Neural progenitor cell (in vitro differentiated cells): ENCODE results near the gene C21orf91. TPM values are rescaled to one million over a fixed set of nuclear protein-coding genes. Genes with fewer than 3 reads are reported as not detected.
A peak's percentile ranks its signal among the peaks of the same experiment; 100 is the strongest.

ENCODE experiments used
- DNase-seq: peaks from one replicate; pipeline ENCODE4 v3.0.0-alpha.2; 2016; ENCODE audit warnings: low spot score
- H2AFZ ChIP-seq: fragments of 200-600 bp; sonication (generic); replicated peaks from 2 replicates; pipeline ENCODE4 v1.6.1; 2016; ENCODE audit warnings: antibody characterized with exemption
- H3F3A ChIP-seq: fragments of 200-600 bp; sonication (generic); 2 replicates; pipeline ENCODE4 v1.6.1; 2016; ENCODE audit warnings: antibody characterized with exemption, low read depth
- H3K27ac ChIP-seq: fragments of 200-600 bp; sonication (generic); 2 replicates; pipeline ENCODE4 v1.5.1; 2016; ENCODE audit warnings: mild to moderate bottlenecking
- H3K27me3 ChIP-seq: fragments of 200-600 bp; sonication (generic); 2 replicates; pipeline ENCODE4 v1.6.1; 2016; ENCODE audit warnings: mild to moderate bottlenecking, moderate library complexity
- H3K36me3 ChIP-seq: fragments of 200-600 bp; sonication (generic); 2 replicates; pipeline ENCODE4 v1.5.1; 2016
- H3K4me1 ChIP-seq: fragments of 200-600 bp; sonication (generic); 2 replicates; pipeline ENCODE4 v1.6.1; 2016; ENCODE audit warnings: mixed run types
- H3K4me2 ChIP-seq: fragments of 200-600 bp; sonication (generic); 2 replicates; pipeline ENCODE4 v1.6.1; 2016
- H3K4me3 ChIP-seq: fragments of 200-600 bp; sonication (generic); 2 replicates; pipeline ENCODE4 v1.5.1; 2016
- H3K79me2 ChIP-seq: fragments of 200-600 bp; sonication (generic); 2 replicates; pipeline ENCODE4 v1.6.1; 2016; ENCODE audit warnings: low read depth
- H3K9ac ChIP-seq: fragments of 200-600 bp; sonication (generic); 2 replicates; pipeline ENCODE4 v1.6.1; 2016
- H3K9me3 ChIP-seq: fragments of 200-600 bp; sonication (generic); 2 replicates; pipeline ENCODE4 v1.5.1; 2016; ENCODE audit warnings: low read depth
- H4K20me1 ChIP-seq: fragments of 200-600 bp; sonication (generic); 2 replicates; pipeline ENCODE4 v1.6.1; 2016; ENCODE audit warnings: low read depth
- H3K27ac Mint-ChIP-seq: 3 replicates; pipeline ENCODE4 v1.8.0; 2021; ENCODE audit warnings: mixed read lengths
- H3K27me3 Mint-ChIP-seq: 2 replicates; pipeline ENCODE4 v1.8.0; 2022; ENCODE audit warnings: low read depth, mild to moderate bottlenecking, inconsistent platforms, moderate library complexity, mixed read lengths; ENCODE audit not compliant: insufficient read depth
- H3K36me3 Mint-ChIP-seq: 3 replicates; pipeline ENCODE4 v1.8.0; 2021; ENCODE audit warnings: mixed read lengths
- H3K4me1 Mint-ChIP-seq: 3 replicates; pipeline ENCODE4 v1.8.0; 2021; ENCODE audit warnings: mixed read lengths
- H3K4me3 Mint-ChIP-seq: 3 replicates; pipeline ENCODE4 v1.8.0; 2021; ENCODE audit warnings: mild to moderate bottlenecking, moderate library complexity, mixed read lengths
- H3K9me3 Mint-ChIP-seq: 3 replicates; pipeline ENCODE4 v1.8.0; 2020; ENCODE audit warnings: mixed read lengths
- EZH2 ChIP-seq: fragments of 200-600 bp; sonication (generic); IDR thresholded peaks from 2 replicates; pipeline ENCODE4 v1.6.1; 2017; ENCODE audit warnings: antibody characterized with exemption, mild to moderate bottlenecking, moderate library complexity
- EZH2phosphoT487 ChIP-seq: fragments of 200-600 bp; sonication (generic); IDR thresholded peaks from 2 replicates; pipeline ENCODE4 v1.6.1; 2017; ENCODE audit warnings: antibody characterized with exemption
- total RNA-seq: library from RNA; depleted of rRNA; stranded (reverse); fragments of >200 nt; gene quantifications from 2 replicates; pipeline ENCODE4 v1.2.3, GENCODE V29; 2015; ENCODE audit warnings: low replicate concordance
- TF ChIP-seq, protein P1 (sequence below): fragments of 200-600 bp; sonication (generic); IDR thresholded peaks from 2 replicates; pipeline ENCODE4 v1.5.1; 2017; ENCODE audit warnings: antibody characterized with exemption, mild to moderate bottlenecking

C21orf91 gene
- total RNA-seq, 1 donor from 2014 or later: 59.9 TPM

DNA sequence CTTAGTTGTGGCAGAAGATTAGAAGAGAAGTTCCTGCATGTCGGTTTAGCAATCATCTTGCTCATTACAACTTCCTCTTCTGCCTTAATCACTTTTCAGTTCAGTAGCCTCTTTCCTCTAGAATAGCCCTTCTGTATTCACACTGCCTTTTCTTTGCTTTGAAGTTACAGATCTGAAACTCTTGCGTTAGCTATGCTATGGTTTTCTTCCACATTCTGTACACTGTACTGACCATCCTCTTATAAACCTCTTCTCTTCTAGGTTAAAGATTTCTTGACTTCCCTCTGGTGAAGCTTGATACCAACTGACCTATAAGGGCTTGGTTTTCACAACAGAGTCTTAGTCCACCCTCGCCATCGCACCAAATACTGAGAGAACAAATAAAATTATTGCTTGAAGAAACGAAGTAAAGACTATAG lies 35.0 kb downstream of the C21orf91 start:
- Histone ChIP-seq H3K36me3 (peaks cover 13% of the 10 kb centered on the region), H3K4me1 (peaks cover 6% of the 10 kb centered on the region), H3K79me2 (no peaks in the 10 kb centered on the region), H3K9ac (no peak overlapping the region), H3K4me3 (no peak overlapping the region), H3K27ac (peak overlapping the region; percentile 19), H3K4me2 (no peak overlapping the region), H3K9me3 (no peaks in the 10 kb centered on the region), H4K20me1 (no peaks in the 10 kb centered on the region), H3K27me3 (no peaks in the 10 kb centered on the region), H2AFZ (no peak overlapping the region), H3F3A (peaks cover 10% of the 10 kb centered on the region)
- H3K27me3 Mint-ChIP-seq: no peaks in the 10 kb centered on the region
- no peak overlapping the region for H3K4me3 Mint-ChIP-seq
- DNase-seq: no peak
- H3K4me1 Mint-ChIP-seq: no peaks in the 10 kb centered on the region
- peaks cover 34% of the 10 kb centered on the region for H3K36me3 Mint-ChIP-seq
- H3K27ac Mint-ChIP-seq: no peak overlapping the region
- TF ChIP-seq EZH2: no peak
- no peak for TF ChIP-seq EZH2phosphoT487
- TF ChIP-seq, protein P1, sequence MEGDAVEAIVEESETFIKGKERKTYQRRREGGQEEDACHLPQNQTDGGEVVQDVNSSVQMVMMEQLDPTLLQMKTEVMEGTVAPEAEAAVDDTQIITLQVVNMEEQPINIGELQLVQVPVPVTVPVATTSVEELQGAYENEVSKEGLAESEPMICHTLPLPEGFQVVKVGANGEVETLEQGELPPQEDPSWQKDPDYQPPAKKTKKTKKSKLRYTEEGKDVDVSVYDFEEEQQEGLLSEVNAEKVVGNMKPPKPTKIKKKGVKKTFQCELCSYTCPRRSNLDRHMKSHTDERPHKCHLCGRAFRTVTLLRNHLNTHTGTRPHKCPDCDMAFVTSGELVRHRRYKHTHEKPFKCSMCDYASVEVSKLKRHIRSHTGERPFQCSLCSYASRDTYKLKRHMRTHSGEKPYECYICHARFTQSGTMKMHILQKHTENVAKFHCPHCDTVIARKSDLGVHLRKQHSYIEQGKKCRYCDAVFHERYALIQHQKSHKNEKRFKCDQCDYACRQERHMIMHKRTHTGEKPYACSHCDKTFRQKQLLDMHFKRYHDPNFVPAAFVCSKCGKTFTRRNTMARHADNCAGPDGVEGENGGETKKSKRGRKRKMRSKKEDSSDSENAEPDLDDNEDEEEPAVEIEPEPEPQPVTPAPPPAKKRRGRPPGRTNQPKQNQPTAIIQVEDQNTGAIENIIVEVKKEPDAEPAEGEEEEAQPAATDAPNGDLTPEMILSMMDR: no peak
- no peaks in the 10 kb centered on the region for H3K9me3 Mint-ChIP-seq

DNA sequence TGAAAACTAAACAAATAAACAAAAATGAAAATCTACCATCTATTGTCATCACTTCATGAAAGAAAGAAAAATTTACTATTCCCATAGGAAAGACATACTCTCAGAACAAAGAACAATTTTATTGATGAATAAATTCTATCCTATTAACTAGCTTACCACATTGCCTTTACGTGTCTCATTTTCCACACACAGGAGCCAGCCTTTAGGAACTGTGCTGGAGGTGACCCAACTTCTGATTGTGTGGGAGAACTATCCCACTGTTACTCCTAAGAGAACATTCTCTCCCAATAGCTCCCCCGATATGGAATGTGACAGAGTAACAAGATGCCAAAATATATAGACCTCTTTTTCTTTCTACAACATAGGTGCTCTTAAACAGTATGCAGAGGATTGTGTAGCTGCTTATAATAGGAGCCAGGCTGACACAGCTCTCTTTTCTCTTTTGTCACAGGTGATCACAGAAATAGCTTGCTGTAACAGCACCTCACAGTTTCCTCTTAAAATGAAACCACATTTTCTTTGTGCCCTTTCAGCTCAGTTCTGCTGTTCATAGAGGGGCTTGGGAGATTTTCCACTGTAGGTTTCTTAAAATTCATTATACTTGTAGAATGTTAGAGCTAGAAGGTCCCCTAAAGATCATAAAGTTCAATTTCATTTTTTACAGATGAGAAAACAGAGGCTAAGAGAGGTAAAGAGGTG lies 35.5 kb downstream of the C21orf91 start:
- Histone ChIP-seq H3F3A (peaks cover 10% of the 10 kb centered on the region), H3K27ac (peak overlapping the region; percentile 19), H3K27me3 (no peaks in the 10 kb centered on the region), H3K4me2 (no peak overlapping the region), H3K36me3 (peaks cover 7% of the 10 kb centered on the region), H3K4me1 (peaks cover 6% of the 10 kb centered on the region), H2AFZ (no peak overlapping the region), H4K20me1 (no peaks in the 10 kb centered on the region), H3K4me3 (no peak overlapping the region), H3K9me3 (no peaks in the 10 kb centered on the region), H3K9ac (no peak overlapping the region), H3K79me2 (no peaks in the 10 kb centered on the region)
- H3K27me3 Mint-ChIP-seq: no peaks in the 10 kb centered on the region
- no peak overlapping the region for H3K27ac Mint-ChIP-seq
- no peaks in the 10 kb centered on the region for H3K4me1 Mint-ChIP-seq
- H3K36me3 Mint-ChIP-seq: peaks cover 34% of the 10 kb centered on the region
- TF ChIP-seq EZH2 (no peak), EZH2phosphoT487 (no peak)
- TF ChIP-seq, protein P1: no peak
- no peak overlapping the region for H3K4me3 Mint-ChIP-seq
- DNase-seq: no peak
- H3K9me3 Mint-ChIP-seq: no peaks in the 10 kb centered on the region

DNA sequence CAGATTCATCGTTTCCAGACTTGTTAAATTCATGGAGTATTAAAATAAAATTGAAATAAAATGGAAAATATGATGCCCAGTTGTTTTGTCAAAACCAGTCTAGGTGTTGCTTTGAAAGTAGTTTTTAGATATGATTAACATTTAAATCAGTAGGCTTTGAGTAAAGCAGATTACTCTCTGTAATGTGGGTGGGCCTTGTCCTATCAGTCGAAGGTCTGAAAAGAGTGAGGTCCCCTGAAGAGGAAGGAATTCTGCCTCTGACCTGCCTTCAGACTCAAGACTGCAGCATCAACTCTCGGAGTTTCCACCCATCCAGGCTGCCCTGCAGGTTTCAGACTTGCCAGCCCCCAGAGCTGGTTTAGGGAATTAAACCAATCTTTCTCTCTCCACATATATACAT lies 36.2 kb downstream of the C21orf91 start:
- Histone ChIP-seq H4K20me1 (no peaks in the 10 kb centered on the region), H3K79me2 (no peaks in the 10 kb centered on the region), H3K27me3 (no peaks in the 10 kb centered on the region), H3K4me3 (no peak overlapping the region), H3K4me1 (peaks cover 6% of the 10 kb centered on the region), H2AFZ (no peak overlapping the region), H3K9ac (no peak overlapping the region), H3F3A (peaks cover 10% of the 10 kb centered on the region), H3K36me3 (peaks cover 7% of the 10 kb centered on the region), H3K4me2 (no peak overlapping the region), H3K27ac (no peak overlapping the region), H3K9me3 (no peaks in the 10 kb centered on the region)
- DNase-seq: no peak
- TF ChIP-seq EZH2phosphoT487 (no peak), EZH2 (no peak)
- TF ChIP-seq, protein P1: no peak
- no peaks in the 10 kb centered on the region for H3K4me1 Mint-ChIP-seq
- H3K27ac Mint-ChIP-seq: no peak overlapping the region
- H3K36me3 Mint-ChIP-seq: peaks cover 34% of the 10 kb centered on the region
- no peaks in the 10 kb centered on the region for H3K9me3 Mint-ChIP-seq
- no peaks in the 10 kb centered on the region for H3K27me3 Mint-ChIP-seq
- H3K4me3 Mint-ChIP-seq: no peak overlapping the region
